Fibroblast of lung (primary cell): ENCODE data around the gene MACROD2. TPM values are rescaled to one million over a fixed set of nuclear protein-coding genes. Genes with fewer than 3 reads are reported as not detected.

Experiments
- DNase-seq, 2 donors: peaks; one replicate each; pipeline versions ENCODE4 v3.0.0 to v3.0.0-alpha.2; 2010; ENCODE audit warnings: low read depth in 2 of 2
- H2AFZ ChIP-seq: 2 replicates; pipeline ENCODE4 v1.5.1; 2012; ENCODE audit warnings: low read length, control low read depth, inconsistent platforms
- H3K27ac ChIP-seq: 2 replicates; pipeline ENCODE4 v1.5.1; 2011; ENCODE audit warnings: low read length, control low read depth; ENCODE audit not compliant: insufficient read depth
- H3K27me3 ChIP-seq: 2 replicates; pipeline ENCODE4 v1.5.1; 2011; ENCODE audit warnings: mild to moderate bottlenecking, low read length; ENCODE audit not compliant: control insufficient read depth, insufficient read depth
- H3K36me3 ChIP-seq: 2 replicates; pipeline ENCODE4 v1.5.1; 2011; ENCODE audit warnings: low read length; ENCODE audit not compliant: control insufficient read depth, insufficient read depth
- H3K4me1 ChIP-seq: 2 replicates; pipeline ENCODE4 v1.5.1; 2011; ENCODE audit warnings: low read length; ENCODE audit not compliant: control insufficient read depth, insufficient read depth; ENCODE audit errors: extremely low read depth
- H3K4me2 ChIP-seq: 2 replicates; pipeline ENCODE4 v1.5.1; 2011; ENCODE audit warnings: low read length, control low read depth; ENCODE audit not compliant: insufficient read depth; ENCODE audit errors: extremely low read depth
- H3K4me3 ChIP-seq, 4 experiments: fragments of 200-600 bp in 1 of 4; sonication (generic) in 1 of 4; replicated peaks in 1 of 4; 2 replicates each; pipeline ENCODE4 v1.5.1; 2011 to 2016; ENCODE audit warnings: low read length in 4 of 4, low read depth in 3 of 4, mild to moderate bottlenecking in 3 of 4, control low read depth in 2 of 4, inconsistent platforms in 1 of 4, mixed read lengths in 1 of 4; ENCODE audit not compliant: insufficient read depth in 1 of 4; ENCODE audit errors: control extremely low read depth in 1 of 4
- H3K79me2 ChIP-seq: 2 replicates; pipeline ENCODE4 v1.5.1; 2012; ENCODE audit warnings: mild to moderate bottlenecking, low read length, inconsistent platforms; ENCODE audit not compliant: control insufficient read depth, insufficient read depth
- H3K9ac ChIP-seq: 2 replicates; pipeline ENCODE4 v1.5.1; 2011; ENCODE audit warnings: mild to moderate bottlenecking, low read length, control low read depth; ENCODE audit not compliant: insufficient read depth
- H3K9me3 ChIP-seq: 2 replicates; pipeline ENCODE4 v1.5.1; 2012; ENCODE audit warnings: low read depth, low read length; ENCODE audit not compliant: control insufficient read depth, insufficient read depth
- H4K20me1 ChIP-seq: 2 replicates; pipeline ENCODE4 v1.5.1; 2011; ENCODE audit warnings: low read length; ENCODE audit not compliant: control insufficient read depth, insufficient read depth; ENCODE audit errors: extremely low read depth
- CTCF ChIP-seq, 2 donors: IDR thresholded peaks in 1 of 2; conservative IDR thresholded peaks in 1 of 2; 1 replicate in 1 of 2; 2 replicates in 1 of 2; pipeline ENCODE4 v1.5.1; 2011 to 2012; ENCODE audit warnings: low read length in 2 of 2, control low read depth in 1 of 2, inconsistent platforms in 1 of 2, low read depth in 1 of 2, mild to moderate bottlenecking in 1 of 2
- EZH2 ChIP-seq: IDR thresholded peaks from 2 replicates; pipeline ENCODE4 v1.5.1; 2012; ENCODE audit warnings: low read length, control low read depth, mild to moderate bottlenecking; ENCODE audit errors: missing control alignments
- polyA plus RNA-seq, 2 donors: library from polyadenylated mRNA; depleted of rRNA in 1 of 2; stranded (reverse) in 1 of 2; unstranded in 1 of 2; fragments of >200 nt; gene quantifications; 2 replicates each; pipeline ENCODE4 v1.2.1, GENCODE V29; 2011 to 2012; ENCODE audit warnings: missing spikeins in 1 of 2
- total RNA-seq: library from RNA; depleted of rRNA; stranded (reverse); fragments of >200 nt; gene quantifications from 2 replicates; pipeline ENCODE4 v1.2.1, GENCODE V29; 2014

The MACROD2 gene
- total and polyA plus RNA-seq, 2 donors (not counting 1 experiment from before 2014, with no cell fraction given) = 0.54 to 1.7 TPM

- Histone ChIP-seq H3K4me3 (no peak overlapping the region), H3K4me2 (no peak overlapping the region), H2AFZ (no peak overlapping the region), H3K27ac (no peak overlapping the region), H4K20me1 (no peaks in the 10 kb centered on the region), H3K4me1 (no peaks in the 10 kb centered on the region), H3K9me3 (no peaks in the 10 kb centered on the region), H3K79me2 (no peaks in the 10 kb centered on the region), H3K27me3 (no peaks in the 10 kb centered on the region), H3K36me3 (no peaks in the 10 kb centered on the region), H3K9ac (no peak overlapping the region)
- TF ChIP-seq EZH2 (no peak), CTCF (conservative IDR thresholded peaks at IDR 0.05 in 1 of 2, IDR thresholded peaks at IDR 0.05 in 1 of 2; ENCODE audit: low read depth in 1 of 2, low read length in 2 of 2) (no peak)
- DNase-seq = no peak
These were observed 1779.6 kb downstream of the MACROD2 start for GRCh38 chr20:15774926-15775325.

- no peak for TF ChIP-seq EZH2
- no peak for TF ChIP-seq CTCF (conservative IDR thresholded peaks at IDR 0.05 in 1 of 2, IDR thresholded peaks at IDR 0.05 in 1 of 2; ENCODE audit: low read depth in 1 of 2, low read length in 2 of 2)
- H3K4me1 ChIP-seq = no peaks in the 10 kb centered on the region
- H3K36me3 ChIP-seq = no peaks in the 10 kb centered on the region
- DNase-seq = no peak
- H3K9ac ChIP-seq = no peak overlapping the region
- no peaks in the 10 kb centered on the region for H4K20me1 ChIP-seq
- no peak overlapping the region for H2AFZ ChIP-seq
- no peaks in the 10 kb centered on the region for H3K79me2 ChIP-seq
- no peak overlapping the region for H3K4me3 ChIP-seq
- H3K9me3 ChIP-seq = no peaks in the 10 kb centered on the region
- no peaks in the 10 kb centered on the region for H3K27me3 ChIP-seq
- no peak overlapping the region for H3K27ac ChIP-seq
- no peak overlapping the region for H3K4me2 ChIP-seq
These were observed 1781.6 kb downstream of the MACROD2 start for GRCh38 chr20:15776770-15777466.

GRCh38 chr20:15784020-15784419, 1788.7 kb downstream of the MACROD2 start:
- no peak for DNase-seq
- no peaks in the 10 kb centered on the region for H4K20me1 ChIP-seq
- H3K9me3 ChIP-seq = no peaks in the 10 kb centered on the region
- H3K27me3 ChIP-seq = no peaks in the 10 kb centered on the region
- no peak overlapping the region for H3K27ac ChIP-seq
- H3K4me2 ChIP-seq = no peak overlapping the region
- no peak overlapping the region for H3K9ac ChIP-seq
- TF ChIP-seq EZH2 = no peak
- TF ChIP-seq CTCF (conservative IDR thresholded peaks at IDR 0.05 in 1 of 2, IDR thresholded peaks at IDR 0.05 in 1 of 2; ENCODE audit: low read depth in 1 of 2, low read length in 2 of 2) = no peak
- H3K79me2 ChIP-seq = no peaks in the 10 kb centered on the region
- H3K4me1 ChIP-seq = no peaks in the 10 kb centered on the region
- no peak overlapping the region for H3K4me3 ChIP-seq
- no peak overlapping the region for H2AFZ ChIP-seq
- no peaks in the 10 kb centered on the region for H3K36me3 ChIP-seq
